NCI-H146 (cell line): ENCODE data around the gene CCR5.

Experiments
- DNase-seq: peaks from one replicate; lab custom pipeline; 2025; lab: John Stamatoyannopoulos, UW

CCR5 gene

GRCh38 chr3:46408853-46409252 is 38.1 kb downstream of the CCR5 start:
- DNase-seq = no peak

- DNase-seq = no peak
Observed at GRCh38 chr3:46409739-46410489, 39.2 kb downstream of the CCR5 start.

GRCh38 chr3:46410669-46411068 is 39.9 kb downstream of the CCR5 start:
- no peak for DNase-seq

GRCh38 chr3:46411271-46411670 is 40.5 kb downstream of the CCR5 start:
- DNase-seq = no peak

- DNase-seq = no peak
Observed at GRCh38 chr3:46412786-46413298, 42.1 kb downstream of the CCR5 start.

- DNase-seq = no peak
Observed at GRCh38 chr3:46413951-46414350, 43.2 kb downstream of the CCR5 start.

GRCh38 chr3:46414739-46415138 is 44.0 kb downstream of the CCR5 start:
- no peak for DNase-seq

GRCh38 chr3:46416125-46416810 is 45.5 kb downstream of the CCR5 start:
- DNase-seq = peak; percentile 91

GRCh38 chr3:46416811-46417510 is 46.2 kb downstream of the CCR5 start:
- peak; percentile 48 for DNase-seq

- DNase-seq = no peak
Observed at GRCh38 chr3:46417841-46418611, 47.3 kb downstream of the CCR5 start.

- no peak for DNase-seq
Observed at GRCh38 chr3:46419816-46420215, 49.1 kb downstream of the CCR5 start.

GRCh38 chr3:46420931-46421330 is 50.2 kb downstream of the CCR5 start:
- DNase-seq = no peak

- peak; percentile 78 for DNase-seq
Observed at GRCh38 chr3:46422617-46423016, 51.9 kb downstream of the CCR5 start.

GRCh38 chr3:46423588-46423987 is 52.8 kb downstream of the CCR5 start:
- no peak for DNase-seq
